Heart left ventricle (tissue), 16 donors: ENCODE measurements around the gene SAPCD1. TPM values are rescaled to one million over a fixed set of nuclear protein-coding genes. Genes with fewer than 3 reads are reported as not detected.

Source experiments
- ATAC-seq, 4 donors: fragments of 200-7000 bp; cut with Tn5 transposase; one replicate each; pipeline ENCODE4 v1.9.1; 2020 to 2022; ENCODE audit warnings: moderate library complexity in 4 of 4, mild to moderate bottlenecking in 3 of 4, moderate number of reproducible peaks in 1 of 4
- DNase-seq, 5 donors: peaks; one replicate each; pipeline ENCODE4 v3.0.0-alpha.2; 2020
- H3K27ac ChIP-seq, 12 donors: fragments of 200-600 bp; sonication (generic) in 4 of 12; one replicate each; pipeline versions ENCODE4 v1.5.0 to v1.8.0; 2016 to 2022; ENCODE audit warnings: mild to moderate bottlenecking in 2 of 12
- H3K27me3 ChIP-seq, 9 donors: fragments of 200-600 bp; sonication (generic) in 2 of 9; one replicate each; pipeline versions ENCODE4 v1.5.1 to v1.8.0; 2016 to 2022; ENCODE audit warnings: mild to moderate bottlenecking in 3 of 9
- H3K36me3 ChIP-seq, 9 donors: fragments of 200-600 bp; sonication (generic) in 2 of 9; one replicate each; pipeline versions ENCODE4 v1.5.0 to v1.8.0; 2018 to 2022; ENCODE audit warnings: mild to moderate bottlenecking in 2 of 9
- H3K4me1 ChIP-seq, 12 donors: fragments of 200-600 bp; sonication (generic) in 4 of 12; one replicate each; pipeline versions ENCODE4 v1.5.0 to v1.8.0; 2016 to 2022; ENCODE audit warnings: mild to moderate bottlenecking in 3 of 12
- H3K4me3 ChIP-seq, 12 donors: fragments of 200-600 bp; sonication (generic) in 4 of 12; one replicate each; pipeline versions ENCODE4 v1.5.0 to v1.8.0; 2017 to 2022; ENCODE audit warnings: mild to moderate bottlenecking in 9 of 12, moderate library complexity in 4 of 12
- H3K9me3 ChIP-seq, 12 donors: fragments of 200-600 bp; sonication (generic) in 4 of 12; one replicate each; pipeline versions ENCODE4 v1.5.0 to v1.8.0; 2016 to 2022; ENCODE audit warnings: mild to moderate bottlenecking in 1 of 12
- POLR2A ChIP-seq, 2 donors: fragments of 450-650 bp; IDR thresholded peaks; one replicate each; pipeline ENCODE4 v1.6.1; 2017; ENCODE audit warnings: antibody characterized with exemption in 2 of 2, mild to moderate bottlenecking in 2 of 2, moderate library complexity in 2 of 2
- WGBS, 4 donors: extraction: QIAGEN DNeasy Blood & Tissue Kit in 2 of 4; methylation state at CpG; one replicate each; pipeline versions ENCODE4 v1.1.5 to v1.1.7; 2013 to 2018; 5-methylcytosine and 5-hydroxymethylcytosine counted together
- intact Hi-C, 10 donors: fragments of 100-400 bp; cut with DNase I; formaldehyde crosslinking; loops; one replicate each; pipeline versions ENCODE4 v1.11.1 to v1.14.2; 2022
- polyA plus RNA-seq, 2 donors: library from polyadenylated mRNA; stranded (reverse); fragments of 200-250 nt; gene quantifications; one replicate each; pipeline ENCODE4 v1.2.3, GENCODE V29; 2013
- total RNA-seq, 9 donors: library from RNA; depleted of rRNA in 2 of 9; stranded (reverse); fragments of >200 nt in 2 of 9; fragmentation: NEBNext Ultra II Directional in 3 of 9; extraction: Animal tissue kit (Norgen Biotek cat#: 25700) in 3 of 9; gene quantifications; one replicate each; pipeline versions ENCODE4 v1.1.0 to v1.2.4, GENCODE V29; 2016 to 2023
- TF ChIP-seq, protein P1 (sequence below), 12 donors: fragments of 200-600 bp; sonication (generic) in 4 of 12; IDR thresholded peaks; one replicate each; pipeline versions ENCODE4 v1.5.0 to v1.8.0; 2018 to 2022; ENCODE audit warnings: antibody characterized with exemption in 12 of 12, mild to moderate bottlenecking in 5 of 12
- donor health status: ischemic (EF 13 %, LVEDD 7.1; RV severe dilation, severe dysfunction).
- donor health status: healthy with polysubstance abuse.
- donor health status: DM: no; HTN: yes; CAD: no.
- donor health status: DM: no; HTN: no; CAD: no.
- donor health status: ischemic (EF 25% LVEDD 6.9; RV normal size, moderate dysfunction).
- donor health status: ischemic (EF 25% LVEDD 5.7; RV mildly dilated, moderate dysfunction).
- donor health status: healthy.
- donor health status: DM: yes; HTN: yes; CAD: no.
- donor health status: ischemic (EF 35%, LVEDD 5.7; RV mildly dilated, moderate dysfunction).
- donor health status: nonischemic (EF 11% LVEDD 7.7; RV severe dilation, severe dysfunction).
- donor health status: DM: yes; HTN: yes; CAD: no.
- donor health status: PGD.
- donor health status: ischemic (EF 29% LVEDD 5.4; RV normal size, mild dysfunction).
- donor health status: nonischemic (EF 23%, LVEDD 6.1; RV moderate dilation, normal function).

Gene SAPCD1
- total and polyA plus RNA-seq, 11 donors: 0.35 to 1.5 (median 0.73) TPM; not detected in 6

- Histone ChIP-seq H3K4me3 (no peak overlapping the region), H3K27ac (peak overlapping the region in 1 of 12 donors; percentile 63), H3K27me3 (no peaks in the 10 kb centered on the region), H3K4me1 (peaks cover 0 to 41% (median 2%) of the 10 kb centered on the region in 12 donors), H3K36me3 (peaks cover 0 to 3% (median 0%) of the 10 kb centered on the region in 9 donors), H3K9me3 (no peaks in the 10 kb centered on the region)
- intact Hi-C loops: loop anchor here in 4 of 10 donors (5.0 to 10.0 kb wide), 4 partner anchors 36 to 86 kb away; partner anchors contain the start of genes DDAH2 (in 2 of the 4) and LY6G5C (in 2 of the 4)
- ATAC-seq (peak in 1 of 4 donors; percentile 44), DNase-seq (no peak)
- 88 to 91% (median 88%) methylated on average over 18 of the region's 18 CpGs for WGBS, 4 donors
- TF ChIP-seq POLR2A (IDR thresholded peaks at IDR 0.05): no peak
- TF ChIP-seq, protein P1, sequence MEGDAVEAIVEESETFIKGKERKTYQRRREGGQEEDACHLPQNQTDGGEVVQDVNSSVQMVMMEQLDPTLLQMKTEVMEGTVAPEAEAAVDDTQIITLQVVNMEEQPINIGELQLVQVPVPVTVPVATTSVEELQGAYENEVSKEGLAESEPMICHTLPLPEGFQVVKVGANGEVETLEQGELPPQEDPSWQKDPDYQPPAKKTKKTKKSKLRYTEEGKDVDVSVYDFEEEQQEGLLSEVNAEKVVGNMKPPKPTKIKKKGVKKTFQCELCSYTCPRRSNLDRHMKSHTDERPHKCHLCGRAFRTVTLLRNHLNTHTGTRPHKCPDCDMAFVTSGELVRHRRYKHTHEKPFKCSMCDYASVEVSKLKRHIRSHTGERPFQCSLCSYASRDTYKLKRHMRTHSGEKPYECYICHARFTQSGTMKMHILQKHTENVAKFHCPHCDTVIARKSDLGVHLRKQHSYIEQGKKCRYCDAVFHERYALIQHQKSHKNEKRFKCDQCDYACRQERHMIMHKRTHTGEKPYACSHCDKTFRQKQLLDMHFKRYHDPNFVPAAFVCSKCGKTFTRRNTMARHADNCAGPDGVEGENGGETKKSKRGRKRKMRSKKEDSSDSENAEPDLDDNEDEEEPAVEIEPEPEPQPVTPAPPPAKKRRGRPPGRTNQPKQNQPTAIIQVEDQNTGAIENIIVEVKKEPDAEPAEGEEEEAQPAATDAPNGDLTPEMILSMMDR (IDR thresholded peaks at IDR 0.05): no peak
Observed at GRCh38 chr6:31768363-31769257, 6.2 kb downstream of the SAPCD1 start.

DNA sequence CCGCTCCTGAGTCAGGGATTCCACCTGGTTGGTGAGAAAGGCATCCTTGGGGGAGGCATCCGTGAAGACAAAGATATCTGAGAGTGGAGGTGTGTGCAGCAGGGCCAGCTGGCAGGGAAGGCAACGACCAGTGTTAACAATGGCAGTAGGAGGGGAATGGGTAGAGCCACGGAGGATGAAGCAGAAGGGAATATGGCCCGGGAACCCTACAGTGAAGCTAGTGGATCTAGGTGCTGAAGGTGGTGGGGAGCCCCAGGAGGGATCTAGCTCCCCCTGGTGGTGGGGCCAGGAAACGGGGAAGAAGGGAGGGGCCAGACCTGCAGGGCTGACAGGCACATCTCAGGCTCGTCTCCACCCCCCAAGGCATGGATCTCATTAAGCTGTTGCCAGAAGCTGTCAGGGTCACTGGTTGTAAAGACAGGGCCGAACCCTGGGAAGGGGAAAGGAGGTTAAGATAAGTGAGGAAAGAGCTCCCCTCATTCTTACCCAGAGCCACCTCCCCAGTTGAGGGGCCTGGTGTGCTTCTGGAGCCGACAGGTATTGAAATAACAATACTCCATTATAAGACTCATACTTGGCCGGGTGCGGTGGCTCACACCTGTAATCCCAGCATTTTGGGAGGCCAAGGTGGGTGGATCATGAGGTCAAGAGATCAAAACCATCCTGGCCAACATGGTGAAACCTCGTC is 7.4 kb downstream of the SAPCD1 start:
- peak in 3 of 4 donors; percentile 61 to 71 (median 67) for ATAC-seq
- no peaks in the 10 kb centered on the region for H3K9me3 ChIP-seq
- intact Hi-C loops: loop anchor here in 8 of 10 donors (2.0 to 10.0 kb wide), 7 partner anchors 27 to 88 kb away; partner anchors contain the start of genes DDAH2 (in 2 of the 8) and LY6G5C (in 2 of the 8)
- peak; percentile 54 to 87 (median 67) for DNase-seq
- H3K4me3 ChIP-seq: no peak overlapping the region
- H3K36me3 ChIP-seq: peaks cover 0 to 3% (median 0%) of the 10 kb centered on the region in 9 donors
- no peaks in the 10 kb centered on the region for H3K27me3 ChIP-seq
- peaks cover 0 to 41% (median 0%) of the 10 kb centered on the region in 12 donors for H3K4me1 ChIP-seq
- 60 to 64% (median 62%) methylated on average over 12 of the region's 12 CpGs for WGBS, 4 donors
- no peak overlapping the region for H3K27ac ChIP-seq
- no peak for TF ChIP-seq POLR2A (IDR thresholded peaks at IDR 0.05)
- TF ChIP-seq, protein P1 (IDR thresholded peaks at IDR 0.05): peak; percentile 56 to 86 (median 68)

GRCh38 chr6:31770860-31771259 is 8.4 kb downstream of the SAPCD1 start:
- intact Hi-C loops: loop anchor here in 4 of 10 donors (2.0 to 10.0 kb wide), 3 partner anchors 28 to 64 kb away; no protein-coding TSS in a partner anchor
- 89 to 96% (median 92%) methylated on average over 2 of the region's 2 CpGs for WGBS, 4 donors
- no peak for DNase-seq
- H3K4me1 ChIP-seq: peaks cover 0 to 41% (median 0%) of the 10 kb centered on the region in 12 donors
- TF ChIP-seq POLR2A (IDR thresholded peaks at IDR 0.05): no peak
- TF ChIP-seq, protein P1 (IDR thresholded peaks at IDR 0.05): no peak
- H3K27ac ChIP-seq: no peak overlapping the region
- peaks cover 0 to 3% (median 0%) of the 10 kb centered on the region in 9 donors for H3K36me3 ChIP-seq
- ATAC-seq: no peak
- H3K4me3 ChIP-seq: no peak overlapping the region
- H3K9me3 ChIP-seq: no peaks in the 10 kb centered on the region
- no peaks in the 10 kb centered on the region for H3K27me3 ChIP-seq
